ENCODE measurements around the gene ENTPD8.

GRCh38 chr9:137464291-137464999, 23.3 kb upstream of the ENTPD8 start:
- TF ChIP-seq CTCF (IDR thresholded peaks at IDR 0.05) (no peak), POLR2A (IDR thresholded peaks at IDR 0.05) (no peak)

Measured in uterus (tissue), 2 donors.